ENCODE results near the gene CERS6.

DNA sequence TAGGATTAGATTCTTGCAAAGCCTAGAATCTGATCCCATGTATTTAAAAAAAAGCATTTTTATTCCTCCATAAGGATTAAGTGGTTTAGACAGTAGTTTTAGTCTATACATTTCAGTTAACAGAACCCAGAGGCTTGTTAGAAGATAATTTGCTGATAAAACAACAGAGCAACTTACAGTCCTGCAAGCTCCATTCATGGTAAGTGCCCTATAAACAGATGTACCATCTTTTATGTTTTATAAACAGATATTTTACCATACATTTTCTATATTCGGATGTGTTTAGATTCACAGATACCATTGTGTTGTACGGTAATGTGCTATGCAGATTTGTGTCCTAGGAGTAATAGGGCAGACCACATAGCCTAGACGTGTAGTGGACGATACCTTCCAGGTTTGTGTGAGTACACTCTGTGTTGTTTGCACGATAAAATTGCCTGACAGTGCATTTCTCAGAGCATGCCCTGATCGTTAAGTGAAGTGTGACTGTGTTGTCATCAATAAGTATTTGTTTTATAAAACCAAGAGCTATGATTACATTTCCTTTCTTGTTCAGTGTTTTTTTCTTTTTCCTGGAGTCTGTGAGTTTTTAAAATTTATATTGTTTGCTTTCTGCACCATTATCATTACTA, 54.2 kb downstream of the CERS6 start:
- TF ChIP-seq, protein P1, sequence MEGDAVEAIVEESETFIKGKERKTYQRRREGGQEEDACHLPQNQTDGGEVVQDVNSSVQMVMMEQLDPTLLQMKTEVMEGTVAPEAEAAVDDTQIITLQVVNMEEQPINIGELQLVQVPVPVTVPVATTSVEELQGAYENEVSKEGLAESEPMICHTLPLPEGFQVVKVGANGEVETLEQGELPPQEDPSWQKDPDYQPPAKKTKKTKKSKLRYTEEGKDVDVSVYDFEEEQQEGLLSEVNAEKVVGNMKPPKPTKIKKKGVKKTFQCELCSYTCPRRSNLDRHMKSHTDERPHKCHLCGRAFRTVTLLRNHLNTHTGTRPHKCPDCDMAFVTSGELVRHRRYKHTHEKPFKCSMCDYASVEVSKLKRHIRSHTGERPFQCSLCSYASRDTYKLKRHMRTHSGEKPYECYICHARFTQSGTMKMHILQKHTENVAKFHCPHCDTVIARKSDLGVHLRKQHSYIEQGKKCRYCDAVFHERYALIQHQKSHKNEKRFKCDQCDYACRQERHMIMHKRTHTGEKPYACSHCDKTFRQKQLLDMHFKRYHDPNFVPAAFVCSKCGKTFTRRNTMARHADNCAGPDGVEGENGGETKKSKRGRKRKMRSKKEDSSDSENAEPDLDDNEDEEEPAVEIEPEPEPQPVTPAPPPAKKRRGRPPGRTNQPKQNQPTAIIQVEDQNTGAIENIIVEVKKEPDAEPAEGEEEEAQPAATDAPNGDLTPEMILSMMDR (IDR thresholded peaks at IDR 0.05) = no peak
- TF ChIP-seq POLR2A (IDR thresholded peaks at IDR 0.05) = no peak

Data from body of pancreas (tissue), 4 donors.